Keratinocyte (primary cell): ENCODE measurements around the gene SMG9. TPM values are rescaled to one million over a fixed set of nuclear protein-coding genes. Genes with fewer than 3 reads are reported as not detected.

Experiments used
- DNase-seq: peaks from one replicate; pipeline ENCODE4 v3.0.0-alpha.2; 2011; ENCODE audit warnings: low read depth, missing footprints, low spot score
- FAIRE-seq: peaks from 2 replicates; lab custom pipeline; 2011; peaks lifted over from hg19 to GRCh38; lab: Jason Lieb, UNC
- H2AFZ ChIP-seq: 2 replicates; pipeline ENCODE4 v1.6.0; 2012; ENCODE audit warnings: low read length, control low read depth, inconsistent platforms; ENCODE audit not compliant: control insufficient read depth
- H3K27ac ChIP-seq: 2 replicates; pipeline ENCODE4 v1.5.1; 2011; ENCODE audit warnings: low read length; ENCODE audit not compliant: control insufficient read depth, insufficient read depth
- H3K27me3 ChIP-seq: 3 replicates; pipeline ENCODE4 v1.6.0; 2011; ENCODE audit warnings: low read length; ENCODE audit not compliant: control insufficient read depth, insufficient read depth; ENCODE audit errors: extremely low read depth
- H3K36me3 ChIP-seq, 2 experiments: 2 replicates in 1 of 2; 3 replicates in 1 of 2; pipeline ENCODE4 v1.5.1; 2011; ENCODE audit warnings: low read length in 2 of 2, mild to moderate bottlenecking in 1 of 2; ENCODE audit not compliant: control insufficient read depth in 2 of 2, insufficient read depth in 2 of 2; ENCODE audit errors: extremely low read depth in 1 of 2
- H3K4me1 ChIP-seq: 3 replicates; pipeline ENCODE4 v1.5.1; 2011; ENCODE audit warnings: low read length; ENCODE audit not compliant: control insufficient read depth, insufficient read depth; ENCODE audit errors: extremely low read depth
- H3K4me2 ChIP-seq: 3 replicates; pipeline ENCODE4 v1.6.0; 2011; ENCODE audit warnings: low read depth, low read length; ENCODE audit not compliant: control insufficient read depth, insufficient read depth; ENCODE audit errors: extremely low read depth
- H3K4me3 ChIP-seq, 3 experiments: fragments of 200-600 bp in 1 of 3; sonication (generic) in 1 of 3; 2 replicates in 2 of 3; 3 replicates in 1 of 3; pipeline ENCODE4 v1.5.1; 2011 to 2016; ENCODE audit warnings: low read length in 3 of 3, mild to moderate bottlenecking in 3 of 3, control low read depth in 2 of 3, inconsistent platforms in 1 of 3, low read depth in 1 of 3, mixed read lengths in 1 of 3, mixed run types in 1 of 3, moderate library complexity in 1 of 3; ENCODE audit not compliant: control insufficient read depth in 2 of 3, insufficient read depth in 2 of 3; ENCODE audit errors: extremely low read depth in 1 of 3
- H3K79me2 ChIP-seq: 2 replicates; pipeline ENCODE4 v1.6.0; 2012; ENCODE audit warnings: low read length; ENCODE audit not compliant: control insufficient read depth, insufficient read depth
- H3K9ac ChIP-seq: 3 replicates; pipeline ENCODE4 v1.6.0; 2011; ENCODE audit warnings: low read length; ENCODE audit not compliant: control insufficient read depth, insufficient read depth; ENCODE audit errors: extremely low read depth
- H3K9me1 ChIP-seq: 3 replicates; pipeline ENCODE4 v1.6.0; 2011; ENCODE audit warnings: low read length; ENCODE audit not compliant: control insufficient read depth, insufficient read depth; ENCODE audit errors: extremely low read depth
- H3K9me3 ChIP-seq: 2 replicates; pipeline ENCODE4 v1.5.1; 2012; ENCODE audit warnings: low read depth, low read length; ENCODE audit not compliant: control insufficient read depth
- H4K20me1 ChIP-seq: 3 replicates; pipeline ENCODE4 v1.6.0; 2011; ENCODE audit warnings: low read length; ENCODE audit not compliant: control insufficient read depth, insufficient read depth; ENCODE audit errors: extremely low read depth
- CTCF ChIP-seq, 3 experiments: IDR thresholded peaks in 1 of 3; conservative IDR thresholded peaks in 1 of 3; optimal IDR thresholded peaks in 1 of 3; 2 replicates in 2 of 3; 3 replicates in 1 of 3; pipeline versions ENCODE3 to v1.5.1; 2011; ENCODE audit warnings: low read length in 3 of 3, mild to moderate bottlenecking in 3 of 3, moderate library complexity in 2 of 3, control low read depth in 1 of 3, inconsistent platforms in 1 of 3; ENCODE audit not compliant: insufficient read depth in 2 of 3; ENCODE audit errors: extremely low read depth in 1 of 3
- EZH2 ChIP-seq: IDR thresholded peaks from one replicate; pipeline ENCODE4 v1.6.1; 2012; ENCODE audit warnings: inconsistent platforms, mild to moderate bottlenecking, low read length, moderate library complexity
- dilution Hi-C: fragments of 300-500 bp; cut with MboI; formaldehyde crosslinking; loops from one replicate; pipeline ENCODE4 v1.7.0; 2020; ENCODE audit warnings: low sequenced_read_pairs; ENCODE audit not compliant: extremely low pct_ligation_motif_present
- polyA plus RNA-seq, 5 experiments: library from polyadenylated mRNA; depleted of rRNA in 3 of 5; stranded (reverse) in 3 of 5; stranded (forward) in 1 of 5; unstranded in 1 of 5; fragments of >200 nt; gene quantifications; 1 replicate in 1 of 5; 2 replicates in 3 of 5; 3 replicates in 1 of 5; pipeline versions ENCODE4 v1.2.1 to v1.2.3, GENCODE V29; 2011 to 2012; ENCODE audit warnings: missing spikeins in 2 of 5, low read depth in 1 of 5, low replicate concordance in 1 of 5

SMG9 gene
- polyA plus RNA-seq, 1 donor (not counting 4 experiments of a cell fraction or from before 2014, with no cell fraction given) = 15.6 TPM

- Histone ChIP-seq H3K4me3 (no peak overlapping the region), H3K27ac (no peak overlapping the region), H3K79me2 (no peaks in the 10 kb centered on the region), H3K36me3 (peaks cover 6 to 13% of the 10 kb centered on the region in 2 experiments), H3K4me2 (no peak overlapping the region), H2AFZ (no peak overlapping the region), H3K9me3 (no peaks in the 10 kb centered on the region), H3K9ac (no peak overlapping the region), H4K20me1 (no peaks in the 10 kb centered on the region), H3K9me1 (no peaks in the 10 kb centered on the region), H3K27me3 (no peaks in the 10 kb centered on the region), H3K4me1 (no peaks in the 10 kb centered on the region)
- DNase-seq (no peak), FAIRE-seq (no peak)
- no peak for TF ChIP-seq CTCF (optimal IDR thresholded peaks at IDR 0.05 in 1 of 3, IDR thresholded peaks at IDR 0.05 in 1 of 3, conservative IDR thresholded peaks at IDR 0.05 in 1 of 3; ENCODE audit: extremely low read depth in 1 of 3, insufficient read depth in 2 of 3, low read length in 3 of 3)
- TF ChIP-seq EZH2 = no peak
- dilution Hi-C loops = no loop called here
Observed at GRCh38 chr19:43724896-43725295, 29.9 kb downstream of the SMG9 start.

GRCh38 chr19:43723588-43723987 is 31.2 kb downstream of the SMG9 start:
- Histone ChIP-seq H3K9me3 (no peaks in the 10 kb centered on the region), H3K79me2 (no peaks in the 10 kb centered on the region), H3K4me1 (no peaks in the 10 kb centered on the region), H4K20me1 (no peaks in the 10 kb centered on the region), H3K27ac (no peak overlapping the region), H3K9ac (no peak overlapping the region), H3K9me1 (no peaks in the 10 kb centered on the region), H3K36me3 (peaks cover 2% of the 10 kb centered on the region in 2 experiments), H2AFZ (no peak overlapping the region), H3K4me3 (no peak overlapping the region), H3K4me2 (no peak overlapping the region), H3K27me3 (no peaks in the 10 kb centered on the region)
- DNase-seq = no peak
- no peak for FAIRE-seq
- dilution Hi-C loops = no loop called here
- TF ChIP-seq CTCF (optimal IDR thresholded peaks at IDR 0.05 in 1 of 3, IDR thresholded peaks at IDR 0.05 in 1 of 3, conservative IDR thresholded peaks at IDR 0.05 in 1 of 3; ENCODE audit: extremely low read depth in 1 of 3, insufficient read depth in 2 of 3, low read length in 3 of 3) = peak; percentile 47 to 56 (median 52)
- TF ChIP-seq EZH2 = no peak
